Endometrium (tissue), 2 donors: ENCODE measurements around the gene FPGS.
A peak's percentile ranks its signal among the peaks of the same experiment; 100 is the strongest.
"Not testable (repeated sequence)": the region's sequence is repeated elsewhere in the genome, so short reads cannot be mapped to it uniquely, and the experiment has no call there.

Source experiments
- FAIRE-seq: peaks from 2 replicates; lab custom pipeline; 2012; peaks lifted over from hg19 to GRCh38; lab: Jason Lieb, UNC
- donor health status: control.
- donor health status: control.

Gene FPGS

GRCh38 chr9:127812936-127813675 lies 10.4 kb downstream of the FPGS start:
- no peak for FAIRE-seq

GRCh38 chr9:127813686-127814226 lies 11.1 kb downstream of the FPGS start:
- no peak for FAIRE-seq

- no peak for FAIRE-seq
These were observed 12.2 kb downstream of the FPGS start for GRCh38 chr9:127814619-127815511.

GRCh38 chr9:127815512-127816361 lies 13.1 kb downstream of the FPGS start:
- FAIRE-seq, result no peak

- FAIRE-seq, result no peak
These were observed 13.7 kb downstream of the FPGS start for GRCh38 chr9:127816362-127816725.

DNA sequence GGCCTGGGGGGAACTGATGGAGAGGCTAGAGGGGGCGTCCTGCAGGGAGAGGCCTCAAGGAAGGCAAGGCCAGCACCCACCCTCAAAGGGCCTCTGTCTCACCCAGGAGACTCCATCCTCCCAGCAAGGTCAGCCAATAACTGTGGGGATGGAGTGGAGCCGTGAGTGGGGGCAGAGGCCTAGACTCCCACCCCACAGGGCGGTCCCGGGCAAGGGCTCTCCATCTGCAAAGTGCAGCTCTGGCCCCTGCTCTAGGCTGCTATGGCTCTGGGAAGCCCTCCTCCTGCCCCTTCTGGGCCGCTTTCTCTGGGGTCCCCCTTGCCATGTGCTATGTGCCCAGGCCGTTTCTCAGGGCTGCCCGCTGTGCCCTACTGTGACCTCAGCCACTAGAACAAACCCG lies 14.0 kb downstream of the FPGS start:
- FAIRE-seq, result no peak

GRCh38 chr9:127817881-127818434 lies 15.3 kb downstream of the FPGS start:
- no peak for FAIRE-seq

- FAIRE-seq, result no peak
These were observed 15.9 kb downstream of the FPGS start for GRCh38 chr9:127818574-127818973.

DNA sequence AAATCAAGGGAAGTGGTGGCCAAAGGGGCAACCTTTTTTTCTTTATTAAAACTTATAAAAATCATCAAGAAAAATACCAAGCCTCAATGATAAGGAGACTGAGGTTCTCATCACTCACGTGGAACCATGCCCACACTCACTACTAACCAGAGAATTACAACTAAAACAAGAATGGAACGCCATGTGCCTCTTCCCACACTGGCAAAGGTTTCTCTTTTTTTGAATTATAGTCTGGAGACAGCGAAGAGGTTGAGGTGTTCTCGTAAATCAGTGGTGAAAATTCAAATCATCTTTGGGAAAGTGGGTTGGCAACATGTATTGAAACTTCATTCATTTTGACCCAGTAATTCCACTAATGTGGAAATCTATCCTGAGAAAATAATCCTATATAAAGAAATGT lies 19.4 kb downstream of the FPGS start:
- no peak for FAIRE-seq

DNA sequence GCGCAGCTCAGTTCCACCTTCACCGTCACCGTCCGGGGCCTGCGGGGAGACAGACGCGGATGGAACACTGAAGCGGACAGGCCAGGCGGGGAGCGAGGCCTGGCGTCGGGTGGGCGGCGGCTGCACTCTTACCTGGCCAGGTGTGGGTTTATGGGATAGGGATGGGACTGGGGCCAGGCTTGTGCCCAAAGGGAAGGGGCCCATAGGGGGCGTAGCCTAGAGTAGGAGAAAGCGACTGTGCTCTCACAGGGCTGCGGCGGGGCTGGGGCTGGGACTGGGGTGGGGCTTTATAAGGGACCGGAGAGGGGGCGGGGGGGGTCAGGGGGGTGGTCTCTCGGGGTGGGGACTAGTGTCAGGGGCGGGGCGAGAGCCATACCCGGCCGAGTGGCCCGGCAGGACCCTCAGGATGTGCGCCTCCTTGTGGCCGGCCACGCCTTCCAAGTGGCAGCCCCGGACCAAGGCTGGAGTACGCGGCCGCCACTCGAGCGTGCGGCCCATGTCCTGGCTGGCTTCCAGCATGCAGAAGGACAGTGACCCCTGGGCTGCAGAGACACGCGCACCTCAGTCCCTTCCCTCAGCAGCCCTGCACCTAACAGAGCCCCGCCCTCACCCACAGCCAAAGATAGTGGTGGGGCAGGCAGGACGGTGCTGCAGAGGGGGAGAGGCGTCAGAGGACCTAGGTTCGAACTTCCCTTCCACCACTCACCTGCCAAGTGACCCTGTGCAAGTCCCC lies 22.8 kb downstream of the FPGS start:
- no peak for FAIRE-seq

DNA sequence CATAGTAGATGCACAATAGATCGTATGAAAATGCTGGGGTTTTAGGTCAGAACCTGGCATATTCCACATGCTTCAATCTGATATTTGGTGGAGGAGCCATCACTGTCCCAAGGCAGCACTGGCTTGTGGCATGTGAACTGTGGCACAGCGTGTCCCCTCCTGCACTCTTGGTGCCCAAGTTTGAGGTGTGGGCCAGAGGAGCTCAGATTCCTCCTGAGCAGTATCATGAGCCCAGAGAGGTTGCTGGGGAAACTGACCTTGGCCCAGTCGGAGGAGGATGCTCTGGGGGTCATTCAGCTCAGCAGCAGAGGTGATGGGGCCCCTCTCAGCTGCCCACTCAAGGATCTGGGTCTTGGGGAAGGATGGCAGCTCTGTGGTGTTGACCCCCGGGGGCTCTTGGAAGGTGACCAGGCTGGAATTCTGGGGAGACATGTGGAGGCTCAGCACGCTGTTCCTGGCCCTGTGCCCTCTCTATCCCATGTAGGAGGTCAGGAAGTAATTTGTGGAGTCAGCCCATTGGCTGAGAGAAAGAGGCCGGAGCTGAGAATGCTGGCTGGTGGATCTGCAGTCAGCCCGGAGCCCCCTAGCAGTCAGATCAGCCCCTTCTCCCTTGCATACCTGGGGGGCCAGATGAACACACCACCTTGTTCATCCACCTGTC lies 23.7 kb downstream of the FPGS start:
- FAIRE-seq, result no peak

DNA sequence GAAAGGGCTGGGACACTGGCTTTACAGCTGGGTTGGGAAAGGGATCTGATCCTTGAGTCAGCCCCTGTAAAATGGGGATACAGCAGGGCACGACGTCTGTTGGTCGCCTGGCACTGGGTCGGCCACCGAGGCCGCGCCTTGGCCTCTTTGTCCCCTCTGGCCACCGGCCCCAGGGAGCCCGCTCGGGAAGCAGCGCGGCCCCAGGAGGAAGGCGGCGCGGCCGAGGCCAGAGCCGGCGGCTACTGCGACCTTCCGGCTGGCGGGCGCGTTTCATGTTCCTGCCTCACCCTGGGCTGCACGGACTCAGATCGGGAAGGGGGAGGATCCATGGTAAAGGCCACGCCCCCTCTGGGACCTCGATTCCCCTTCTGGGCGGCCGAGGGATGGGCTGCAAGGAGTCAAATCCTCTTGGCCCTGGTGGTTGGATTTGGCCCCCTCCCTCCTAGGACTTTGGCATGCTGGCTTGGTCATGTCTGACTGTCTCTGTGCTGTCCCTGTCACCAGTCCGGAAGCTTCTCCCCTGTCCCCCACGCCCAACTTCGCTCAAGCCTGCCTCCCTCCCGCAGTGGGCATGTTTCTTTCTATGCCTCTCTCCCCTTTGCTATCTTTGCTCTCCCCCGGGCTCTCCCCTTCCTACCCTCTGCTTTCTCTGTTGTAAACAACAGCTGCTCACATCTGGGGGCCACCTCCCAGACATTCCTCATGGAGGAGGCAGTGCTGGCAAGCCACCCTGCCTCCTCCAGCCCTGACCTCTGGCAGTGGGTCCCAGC lies 25.8 kb downstream of the FPGS start:
- FAIRE-seq, result no peak

DNA sequence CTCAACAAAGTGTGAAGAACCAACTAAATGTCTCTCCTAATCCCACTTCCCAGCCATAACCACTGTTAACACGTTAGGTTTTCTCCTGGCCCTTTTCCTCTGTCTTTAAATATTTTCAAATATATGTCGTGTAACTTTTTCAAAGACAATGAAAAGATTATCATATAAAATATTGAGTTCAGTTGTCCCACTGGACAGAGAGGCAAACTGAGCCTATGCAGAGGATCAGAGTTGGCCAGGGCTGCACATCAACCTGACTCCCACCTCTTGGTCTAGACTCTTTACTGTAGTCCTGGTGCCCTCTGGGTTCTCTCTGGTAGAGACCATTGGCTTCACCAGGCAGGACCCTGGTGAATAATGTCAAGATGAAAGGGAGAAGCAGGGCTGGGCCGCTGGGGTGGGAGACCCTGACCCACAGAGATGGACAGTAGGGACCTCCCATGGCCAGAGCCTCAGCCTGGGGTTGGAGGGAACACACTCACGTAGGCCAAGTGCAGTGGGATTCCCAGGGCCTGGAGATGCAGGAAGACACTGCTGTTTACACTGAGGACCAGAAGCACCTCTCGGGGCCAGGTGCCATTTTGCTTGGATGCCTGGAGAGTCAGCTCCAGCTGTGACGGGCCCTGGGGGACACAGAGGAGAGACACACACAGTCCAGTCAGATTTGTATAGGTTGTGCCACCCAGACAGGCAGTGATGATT lies 26.7 kb downstream of the FPGS start:
- FAIRE-seq, result no peak

- FAIRE-seq, result no peak
These were observed 29.6 kb downstream of the FPGS start for GRCh38 chr9:127832248-127832647.

GRCh38 chr9:127833555-127833954 lies 30.9 kb downstream of the FPGS start:
- FAIRE-seq, result peak; percentile 39

DNA sequence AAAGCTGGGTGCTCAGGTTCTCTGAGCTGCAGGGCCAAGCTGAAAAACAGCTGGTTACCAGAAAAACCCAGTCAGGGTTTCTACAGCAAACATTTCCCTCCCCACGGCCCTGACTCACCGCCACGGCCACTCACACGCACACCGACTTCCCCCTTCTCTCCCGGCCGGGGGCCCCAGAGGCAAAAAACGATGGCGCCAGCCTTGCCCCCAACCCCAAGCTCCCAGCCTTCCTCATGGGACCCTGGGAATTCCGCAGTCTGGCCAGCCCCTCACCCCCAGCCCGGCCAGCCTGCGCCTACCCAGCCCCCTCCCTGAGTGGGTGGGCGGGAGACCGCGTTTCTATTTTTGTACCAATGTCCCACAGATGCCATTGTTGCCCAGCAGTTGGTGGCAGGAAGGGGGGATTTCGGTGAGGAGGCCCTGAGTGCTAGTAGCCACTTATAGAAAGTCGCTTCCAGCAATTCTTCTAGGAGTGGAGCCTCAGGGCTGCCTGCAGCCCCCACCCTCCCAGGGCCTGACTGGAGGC lies 33.4 kb downstream of the FPGS start:
- no peak for FAIRE-seq

GRCh38 chr9:127836561-127836960 lies 33.9 kb downstream of the FPGS start:
- not testable (repeated sequence) for FAIRE-seq

DNA sequence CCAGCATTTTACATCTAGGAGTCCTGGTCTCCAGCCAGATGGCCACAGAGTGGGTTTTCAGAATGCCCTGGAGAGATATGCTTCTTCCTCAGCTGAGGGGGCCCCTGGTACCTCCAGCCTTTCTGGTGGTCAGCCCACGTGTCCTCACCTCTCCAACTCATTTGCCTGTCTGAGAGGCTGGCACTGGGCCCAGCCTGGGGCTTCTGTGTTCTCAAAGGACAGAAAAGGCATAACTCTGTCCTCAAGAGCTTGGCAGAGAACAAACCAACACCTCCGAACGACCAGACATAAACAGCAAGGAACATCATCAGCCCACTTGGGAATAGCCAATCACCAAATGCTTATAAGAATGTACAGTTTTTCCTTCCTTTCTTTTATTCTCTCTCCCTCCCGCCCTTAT lies 34.7 kb downstream of the FPGS start:
- no peak for FAIRE-seq
